SKM-1 treated with dmso at 0.1 percent for 144 hours (cell line): ENCODE measurements around the gene FOXP1.

Experiments used
- DNase-seq: peaks from one replicate; lab custom pipeline; 2025; ENCODE audit not compliant: unreplicated experiment; lab: John Stamatoyannopoulos, UW

The FOXP1 gene

DNA sequence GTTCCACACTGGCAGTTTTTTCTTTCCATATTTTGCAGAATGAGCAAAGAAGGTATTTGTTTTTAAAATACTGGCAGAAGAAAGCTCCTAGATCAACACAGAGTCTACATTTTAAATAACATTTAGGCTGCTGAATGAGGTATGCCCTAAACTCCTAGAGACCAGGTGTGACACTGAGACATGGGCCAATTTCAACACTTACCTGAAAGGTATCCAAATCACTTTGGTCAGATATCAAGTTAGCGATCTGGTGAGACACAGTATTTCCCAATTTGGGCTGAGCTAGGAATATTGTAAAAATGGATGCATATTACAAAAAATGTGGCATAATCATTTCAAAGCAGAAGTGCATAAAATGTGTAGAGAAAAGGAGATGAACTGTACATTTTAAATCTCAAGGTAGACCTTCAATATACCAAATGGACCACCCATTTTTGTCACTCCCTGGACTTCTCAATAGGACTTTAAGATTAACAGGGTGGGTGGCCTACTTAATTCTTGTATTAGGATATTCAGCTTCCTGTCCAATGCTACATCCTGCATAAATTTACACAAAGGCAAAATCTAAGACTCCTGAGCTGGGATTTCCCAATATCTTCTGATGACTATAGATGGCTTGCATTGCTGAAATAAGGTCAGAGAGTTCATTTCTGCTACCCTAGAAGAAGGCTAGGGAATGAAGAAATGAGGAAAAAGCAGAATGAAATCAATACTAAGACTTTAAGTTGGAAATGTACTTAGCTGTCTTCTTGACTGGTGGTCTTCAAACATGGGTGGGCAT is 487.8 kb downstream of the FOXP1 start:
- DNase-seq: no peak

DNA sequence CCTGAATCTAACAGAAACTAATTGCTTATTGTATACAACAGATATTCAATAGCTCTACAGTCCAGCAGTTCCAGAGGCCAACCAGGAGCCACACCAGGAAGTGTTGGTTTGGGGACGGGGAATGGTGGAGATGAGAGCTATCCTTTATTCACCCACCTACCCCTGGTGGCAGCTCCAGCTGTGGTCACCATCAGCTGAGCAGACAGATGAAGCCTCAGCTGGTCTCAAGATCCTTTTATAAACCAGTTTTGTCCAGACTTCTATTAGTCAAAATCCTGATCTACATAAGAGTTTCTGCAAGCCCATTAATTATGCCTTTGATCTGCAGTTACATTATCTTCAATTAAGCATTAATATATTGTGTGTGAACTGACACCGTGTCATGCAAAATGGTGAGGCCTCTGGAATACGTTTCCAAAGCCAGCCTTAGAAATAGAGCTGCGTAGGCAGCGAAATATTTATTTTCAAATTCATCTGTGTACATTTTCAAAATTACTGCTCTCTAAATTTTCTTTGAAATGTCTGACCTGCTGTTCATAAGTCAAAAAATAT is 488.8 kb downstream of the FOXP1 start:
- DNase-seq: no peak

DNA sequence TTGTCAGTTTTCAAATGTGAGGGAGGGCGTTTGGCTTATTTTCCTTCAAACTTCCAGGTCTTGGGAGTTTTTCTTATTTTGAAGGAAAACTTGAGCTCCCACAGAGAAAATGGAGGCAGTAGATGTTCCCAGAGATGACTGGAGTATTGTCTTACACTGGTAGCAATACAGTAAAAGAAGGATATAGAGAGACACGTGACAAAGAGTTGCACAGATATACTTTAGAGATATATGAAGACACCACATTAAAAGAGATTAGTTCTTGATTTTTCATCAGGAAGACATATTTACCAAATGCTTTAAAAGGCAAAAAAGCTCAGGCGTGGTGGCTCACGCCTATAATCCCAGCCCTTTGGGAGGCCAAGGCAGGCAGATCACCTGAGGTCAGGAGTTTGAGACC is 490.9 kb downstream of the FOXP1 start:
- no peak for DNase-seq

DNA sequence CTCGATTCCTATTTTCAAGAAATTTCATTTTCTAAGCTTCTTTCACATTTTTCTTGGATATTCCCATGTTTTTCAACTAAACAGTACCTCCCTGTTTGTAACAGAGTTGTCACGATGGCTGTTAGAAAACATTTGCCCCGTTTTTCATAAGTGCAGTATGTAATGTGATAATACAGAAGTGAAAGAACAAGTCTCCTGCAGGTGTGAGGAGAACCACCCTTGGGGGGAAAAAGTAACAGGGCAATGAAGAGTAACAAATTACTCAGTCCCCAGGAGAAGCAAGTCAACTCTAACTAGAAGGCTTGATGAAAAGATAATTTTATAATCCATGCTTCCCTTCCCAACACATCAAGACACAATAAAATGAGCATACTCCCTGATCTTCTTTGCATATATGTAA is 493.3 kb downstream of the FOXP1 start:
- DNase-seq: no peak

DNA sequence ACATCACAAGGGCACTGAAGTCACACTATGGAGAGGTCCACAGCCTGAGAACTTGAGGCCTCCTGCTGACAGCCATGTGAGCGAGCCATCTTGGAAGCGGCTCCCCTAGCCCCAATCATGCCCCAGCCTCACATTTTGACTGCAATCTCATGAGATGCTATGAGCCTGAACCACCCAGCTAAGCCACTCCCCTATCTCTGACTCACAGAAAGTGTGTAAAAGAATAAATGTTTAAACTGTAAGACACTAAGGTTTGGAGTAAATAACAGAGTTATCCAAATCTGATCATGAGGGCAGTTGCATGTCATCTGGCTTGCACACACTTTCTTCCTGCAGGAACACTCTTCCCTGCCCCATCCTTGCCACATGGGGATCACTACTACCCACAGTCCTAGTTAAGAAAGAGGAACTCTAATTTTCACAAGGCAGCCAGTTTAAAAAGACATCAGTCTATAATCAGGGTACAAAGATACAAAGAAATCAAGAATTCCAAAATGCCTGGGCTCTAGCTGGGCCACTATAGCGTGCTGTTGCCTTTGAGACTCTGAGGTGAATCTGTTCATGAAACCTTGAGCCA is 494.2 kb downstream of the FOXP1 start:
- DNase-seq: no peak

DNA sequence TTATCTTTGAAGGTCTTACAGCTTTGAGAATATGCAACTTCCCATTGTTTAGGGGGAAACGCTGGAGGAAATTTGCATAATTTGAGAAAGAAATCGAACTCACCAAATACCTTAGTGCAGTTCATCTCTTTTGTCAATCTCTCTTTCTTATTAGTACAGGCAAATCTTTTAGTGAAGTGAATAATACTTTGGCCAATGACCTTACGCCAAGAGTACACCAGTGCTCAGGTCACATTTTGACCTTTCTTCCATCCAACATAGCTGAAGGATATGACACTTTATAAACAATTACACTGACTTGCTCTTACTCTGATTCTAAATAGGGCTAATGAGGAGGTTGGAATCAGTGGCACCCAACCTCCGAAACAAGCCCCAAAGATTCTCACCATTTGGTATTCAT is 494.8 kb downstream of the FOXP1 start:
- DNase-seq: no peak

DNA sequence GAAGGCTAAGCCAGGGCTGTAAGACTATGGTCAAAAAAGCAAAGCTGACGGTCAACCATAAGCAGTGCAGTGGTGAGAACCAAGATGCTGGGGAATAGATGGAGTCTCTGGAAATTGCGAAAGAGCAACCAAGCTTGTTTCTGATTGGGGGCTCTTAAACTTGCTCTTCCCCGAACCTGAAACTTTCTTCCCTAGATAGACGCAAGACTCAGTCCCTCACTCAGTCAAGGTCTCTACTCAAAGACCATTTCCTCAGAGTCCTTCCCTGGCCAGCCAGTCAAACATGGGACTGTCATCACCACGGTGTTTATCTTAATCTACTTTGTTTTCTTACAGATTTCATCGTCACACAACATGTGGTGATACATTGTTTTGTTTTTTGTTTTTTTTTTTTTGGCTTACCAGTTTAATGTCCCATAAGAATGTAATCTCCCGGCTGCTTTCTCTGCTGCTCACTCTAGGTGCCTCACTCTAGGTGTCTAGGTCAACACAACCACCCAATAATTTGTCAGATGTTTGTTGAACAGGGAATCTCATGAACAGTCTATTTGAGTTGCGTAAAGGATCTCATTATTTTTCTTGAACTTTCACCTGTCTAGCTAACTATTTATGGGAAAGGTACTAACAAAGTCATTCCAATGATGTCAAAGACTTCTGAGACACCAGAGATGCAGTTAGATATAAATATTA is 495.4 kb downstream of the FOXP1 start:
- DNase-seq: no peak

DNA sequence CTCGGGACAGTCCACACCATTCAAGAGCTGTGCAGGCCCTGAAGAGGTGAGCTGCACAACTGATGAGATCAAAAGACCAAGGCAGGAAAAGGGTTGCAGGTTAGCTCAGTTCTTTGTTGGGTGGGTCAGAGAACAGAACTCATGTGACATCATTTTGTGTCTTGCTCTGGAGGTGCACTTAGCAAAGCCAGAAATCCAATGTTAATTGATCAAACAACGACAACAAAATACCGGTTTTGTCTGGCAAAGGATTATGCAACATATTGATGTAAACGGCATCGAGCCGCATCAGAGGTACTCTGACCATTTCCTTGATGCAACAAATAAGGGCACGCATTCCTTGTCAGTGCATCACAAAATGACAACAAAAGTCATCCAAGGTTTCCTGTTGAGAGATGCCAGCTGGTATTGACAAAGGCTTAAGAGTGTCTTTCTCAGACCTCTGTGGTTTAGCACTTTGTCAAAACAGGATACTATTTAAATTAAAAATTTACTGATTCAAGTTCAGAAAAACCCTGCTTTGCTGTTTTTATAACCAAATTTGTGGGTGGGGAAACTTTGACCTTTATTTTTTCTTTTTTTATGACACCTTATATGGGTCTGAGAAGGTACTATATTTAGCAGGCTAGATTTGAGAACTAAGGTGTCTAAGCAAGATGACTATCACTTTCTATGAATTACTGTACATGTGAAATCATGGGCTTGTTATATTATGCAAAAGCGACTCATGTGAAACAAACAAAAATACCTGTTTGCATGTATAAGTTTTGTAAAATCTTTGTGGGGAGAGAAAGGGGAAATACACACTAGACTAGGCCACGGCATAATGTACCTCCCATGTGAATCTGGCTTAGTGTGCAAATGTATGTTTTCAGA is 496.1 kb downstream of the FOXP1 start:
- DNase-seq: no peak

DNA sequence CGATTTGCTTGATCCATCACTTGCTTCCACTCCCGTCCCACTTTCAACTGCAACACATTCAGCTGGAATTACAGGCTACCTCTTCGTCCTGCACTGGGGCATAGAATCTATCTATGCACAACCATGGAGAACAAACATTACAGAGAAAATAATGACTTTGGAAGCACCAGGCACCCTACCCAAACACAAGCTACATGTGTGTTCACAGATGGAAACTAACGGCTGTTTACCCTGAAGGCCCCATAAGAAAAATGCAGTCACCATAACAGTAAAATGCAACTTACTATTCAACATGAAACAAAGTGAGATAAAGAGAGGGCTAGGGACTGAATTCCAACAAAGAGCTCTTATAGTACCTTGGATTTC is 496.8 kb downstream of the FOXP1 start:
- no peak for DNase-seq

DNA sequence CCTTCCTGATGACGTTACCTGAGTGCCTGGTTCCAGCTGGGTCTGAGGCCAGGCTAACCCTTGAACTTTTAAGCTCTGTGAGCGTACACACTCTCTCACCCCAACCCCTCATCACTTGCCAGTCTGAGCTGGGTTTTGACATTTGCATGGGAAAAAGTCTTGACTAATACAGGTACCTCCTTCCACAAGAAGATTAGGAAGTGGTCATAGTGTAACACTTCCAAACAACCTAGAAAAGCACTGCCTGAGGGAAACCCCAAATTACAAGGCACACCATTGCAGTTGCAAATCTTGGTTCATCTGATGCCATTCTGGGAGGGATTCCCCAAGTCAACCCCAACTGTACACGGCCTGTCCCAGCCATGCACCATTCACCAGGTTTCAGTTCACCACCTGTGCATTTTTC is 499.8 kb downstream of the FOXP1 start:
- DNase-seq: no peak

DNA sequence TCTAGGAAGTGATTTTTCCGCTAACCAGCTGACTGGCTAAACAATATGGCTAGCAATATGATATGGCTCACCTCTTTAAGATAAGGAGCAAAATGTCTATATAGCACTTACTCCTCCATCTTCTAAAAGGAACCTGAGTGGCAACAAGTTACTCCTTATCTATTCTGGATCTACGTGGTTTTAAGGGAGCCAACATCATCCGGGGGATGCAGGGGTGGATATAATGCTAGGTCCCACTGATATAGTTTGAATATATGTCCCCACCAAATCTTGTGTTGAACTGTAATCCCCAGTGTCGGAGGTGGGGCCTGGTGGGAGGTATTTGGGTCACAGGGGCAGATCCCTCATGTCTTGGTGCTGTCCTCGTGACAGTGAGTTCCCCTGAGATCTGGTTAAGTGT is 500.7 kb downstream of the FOXP1 start:
- DNase-seq: no peak

DNA sequence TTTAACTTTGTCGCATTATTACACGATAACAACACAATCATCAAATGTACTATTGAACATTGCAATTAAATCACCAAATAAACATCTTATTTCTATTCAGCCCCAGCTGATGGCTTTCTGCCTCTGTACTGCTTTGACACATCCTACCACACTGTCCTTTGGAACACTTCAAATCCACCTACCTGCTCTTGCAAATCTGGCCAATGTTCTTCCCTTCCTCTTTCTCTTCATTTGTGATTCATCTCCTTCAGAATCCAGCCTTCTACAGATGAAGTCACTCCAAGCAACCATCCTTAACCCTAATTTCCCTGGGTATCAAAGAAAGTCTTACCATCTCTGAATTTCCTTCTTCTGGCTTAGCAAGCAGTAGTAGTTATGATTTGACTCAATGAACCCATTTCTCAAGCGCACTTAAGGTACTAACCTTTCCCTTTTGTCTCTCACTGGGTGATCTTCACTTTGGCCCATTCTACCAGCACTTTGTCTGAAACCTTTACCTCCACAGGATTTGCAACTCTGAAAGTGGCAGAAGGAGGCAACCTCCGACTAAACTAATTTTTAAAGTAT is 502.9 kb downstream of the FOXP1 start:
- peak; percentile 20 for DNase-seq

DNA sequence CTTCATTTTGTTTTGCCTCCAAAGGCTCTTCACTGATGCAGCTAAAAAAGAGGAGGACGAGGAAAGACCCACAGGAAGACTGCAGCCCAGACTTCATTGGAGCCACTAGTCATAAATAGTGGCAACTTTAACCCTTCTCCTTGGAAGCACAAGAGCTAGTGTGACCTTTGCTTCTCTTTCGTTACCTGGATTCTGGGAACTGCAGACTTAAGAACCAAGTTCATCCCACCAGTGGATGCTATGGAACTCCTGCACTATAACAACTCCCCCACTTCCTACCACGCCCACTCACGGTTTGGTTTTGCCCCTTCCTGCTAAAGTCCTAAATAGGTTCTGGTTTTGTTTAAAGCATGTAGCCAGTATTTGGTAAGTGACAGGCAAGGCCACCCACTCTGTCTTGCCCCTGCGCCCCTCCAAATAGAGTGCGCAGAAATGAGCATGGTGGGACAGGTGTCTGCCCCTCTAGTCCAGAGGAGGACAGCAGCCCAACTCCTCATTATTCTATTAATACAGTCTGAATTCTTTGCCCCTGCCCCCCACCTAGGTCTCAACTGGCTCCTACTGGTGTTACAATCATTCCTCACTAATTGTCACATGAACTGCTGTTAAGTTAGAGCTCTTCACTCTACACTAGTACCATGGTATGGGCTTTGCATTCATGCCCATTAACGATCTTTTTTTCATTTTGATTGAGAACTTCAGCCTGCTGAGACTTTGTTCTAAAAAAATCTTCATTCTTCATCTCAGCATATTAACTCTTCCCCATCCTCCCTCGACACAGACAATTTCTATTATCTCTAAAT is 504.6 kb downstream of the FOXP1 start:
- no peak for DNase-seq

DNA sequence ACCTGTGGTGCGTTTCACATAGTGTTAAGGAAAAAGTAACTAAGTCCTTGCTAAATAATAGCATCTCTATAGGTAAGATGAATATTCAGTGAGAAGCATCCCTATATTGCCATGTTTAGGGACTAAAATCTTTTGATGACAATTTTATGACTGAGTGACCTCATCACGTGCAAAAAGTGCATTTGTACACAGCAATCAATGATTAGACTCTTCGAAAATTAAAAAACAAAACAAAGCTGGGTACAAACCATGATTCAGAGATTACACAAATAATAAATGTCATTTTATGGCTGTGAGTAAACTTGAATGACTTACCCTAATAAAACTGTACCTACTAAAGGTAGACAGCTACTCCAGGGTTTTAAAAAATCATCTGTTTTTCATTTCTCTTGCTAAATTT is 505.3 kb downstream of the FOXP1 start:
- no peak for DNase-seq

DNA sequence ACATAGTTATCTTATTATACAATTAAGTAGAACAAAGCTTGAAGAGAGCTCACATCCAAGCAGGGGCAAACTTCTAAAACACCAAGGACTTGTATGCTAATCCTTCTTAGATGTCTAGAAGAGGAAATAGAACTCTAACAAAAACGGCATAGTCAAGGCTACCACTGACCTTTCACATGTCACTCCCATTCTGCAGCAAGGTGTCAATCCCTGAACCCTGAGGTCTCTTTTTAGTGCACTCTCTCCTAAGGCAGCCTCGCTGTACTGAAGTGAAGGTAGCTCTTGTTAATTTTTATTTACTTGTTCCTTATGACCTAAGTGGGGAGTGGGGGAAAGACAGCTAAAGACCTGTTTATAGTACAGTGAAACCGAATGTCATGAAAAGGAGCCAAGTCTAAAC is 506.5 kb downstream of the FOXP1 start:
- DNase-seq: no peak

DNA sequence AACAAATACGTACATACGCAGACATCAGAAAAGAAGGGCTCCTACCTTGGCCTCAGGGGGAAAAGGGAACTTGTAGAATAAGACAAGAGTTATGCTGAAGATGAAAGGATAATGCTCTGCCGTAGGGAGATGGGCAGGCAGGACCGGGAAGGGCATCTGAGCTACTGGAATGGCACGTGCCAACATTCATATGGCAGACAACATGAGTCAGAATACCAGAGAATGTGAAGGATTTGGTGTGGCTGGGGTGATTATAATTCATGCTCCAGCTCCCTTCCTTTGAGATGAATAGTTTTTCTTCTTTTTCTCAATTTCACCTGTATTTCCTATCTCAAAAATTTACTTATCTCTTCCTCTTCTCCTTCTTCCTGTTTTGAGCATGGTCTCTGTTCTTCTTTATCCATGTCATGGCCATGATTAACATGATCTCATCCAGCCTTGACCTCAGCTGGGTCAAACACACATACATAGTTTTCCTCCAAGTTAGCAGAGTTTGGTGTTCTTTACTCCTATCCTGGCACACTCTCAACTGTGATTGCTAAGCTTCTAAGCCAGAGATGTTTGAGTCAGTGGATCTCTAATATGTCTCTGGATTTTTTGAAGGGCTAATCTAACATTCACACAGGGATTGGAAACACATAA is 507.0 kb downstream of the FOXP1 start:
- DNase-seq: no peak

DNA sequence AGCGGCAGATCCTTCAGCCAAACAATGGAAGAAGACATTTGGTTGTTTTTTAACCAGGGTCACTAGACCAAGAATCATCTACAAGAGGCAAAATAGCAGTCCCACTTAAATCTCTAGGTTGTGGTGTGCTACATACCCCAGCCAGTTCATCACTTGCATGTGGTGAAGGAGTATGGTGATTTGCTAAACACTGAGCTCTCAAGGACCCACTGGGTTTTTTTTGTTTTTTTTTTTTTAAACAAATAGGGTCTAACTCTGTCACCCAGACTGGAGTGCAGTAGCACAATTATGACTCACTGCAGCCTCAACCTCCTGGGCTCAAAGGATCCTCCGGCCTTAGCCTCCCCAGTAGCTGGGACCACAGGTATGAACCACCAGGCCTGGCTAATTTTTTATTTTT is 508.0 kb downstream of the FOXP1 start:
- no peak for DNase-seq

DNA sequence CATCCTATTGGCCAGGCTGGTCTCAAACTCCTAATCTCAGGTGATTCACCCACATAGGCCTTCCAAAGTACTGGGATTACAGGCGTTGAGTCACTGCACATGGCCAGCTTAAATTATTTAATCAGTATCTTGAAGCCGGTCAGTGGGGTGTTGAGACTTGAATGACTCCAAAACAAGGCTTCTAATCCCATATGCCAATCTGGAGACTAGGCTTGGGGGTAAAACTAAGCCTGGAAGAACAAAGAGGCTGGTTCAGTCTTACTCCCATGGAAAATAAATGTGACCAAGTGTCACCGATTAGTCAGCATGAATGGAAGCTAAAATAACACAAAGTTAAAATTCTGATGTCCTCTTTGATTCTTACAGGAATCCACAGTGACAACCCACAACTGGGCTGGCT is 509.1 kb downstream of the FOXP1 start:
- DNase-seq: no peak

DNA sequence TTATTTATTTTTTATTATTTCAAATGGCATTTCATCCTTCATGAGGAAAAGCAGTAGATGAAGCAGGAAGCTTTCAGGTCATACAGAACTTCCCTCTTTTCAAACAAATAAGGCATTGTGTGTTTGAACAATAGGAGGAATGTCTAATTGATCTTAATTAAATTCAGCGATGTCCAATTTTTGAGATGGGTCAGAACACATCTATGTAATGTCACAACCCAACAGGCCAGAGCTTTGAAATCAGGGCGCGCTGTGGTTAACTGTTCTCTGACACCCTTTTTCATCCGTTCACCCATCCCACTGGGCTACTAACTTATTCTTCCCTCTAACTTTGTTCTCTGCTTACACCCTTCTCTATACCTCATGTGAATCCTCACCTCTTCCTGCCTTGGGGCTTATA is 510.5 kb downstream of the FOXP1 start:
- DNase-seq: no peak

DNA sequence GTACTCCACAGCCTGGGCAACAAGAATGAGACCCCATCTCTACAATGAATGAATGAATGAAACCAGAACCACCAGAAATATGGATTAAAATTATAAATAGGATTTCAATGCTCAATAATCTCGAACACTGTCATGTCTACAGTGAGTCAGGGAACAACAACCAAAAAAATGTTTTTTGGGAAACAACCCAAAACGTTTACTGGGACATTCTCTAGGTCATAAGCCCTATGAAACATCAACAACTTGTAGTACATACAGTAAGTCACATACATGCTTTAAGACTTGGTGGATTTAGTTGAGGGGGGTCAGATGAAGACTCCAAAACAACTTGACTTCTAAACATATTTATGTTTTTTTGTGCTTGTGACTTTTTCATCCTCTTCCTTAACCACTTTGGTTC is 511.2 kb downstream of the FOXP1 start:
- DNase-seq: no peak
